Muscle of leg (tissue), 11 donors: ENCODE measurements around the gene TRDMT1. TPM values are rescaled to one million over a fixed set of nuclear protein-coding genes. Genes with fewer than 3 reads are reported as not detected.

ENCODE experiments used
- DNase-seq: peaks from one replicate; pipeline ENCODE4 v3.0.0; 2013
- H3K27ac ChIP-seq: one replicate; pipeline ENCODE4 v1.5.1; 2013; ENCODE audit warnings: mild to moderate bottlenecking, low read length, control low read depth
- H3K27me3 ChIP-seq: one replicate; pipeline ENCODE4 v1.6.1; 2013; ENCODE audit warnings: low read length; ENCODE audit not compliant: control insufficient read depth, insufficient read depth
- H3K36me3 ChIP-seq: one replicate; pipeline ENCODE4 v1.6.1; 2013; ENCODE audit warnings: low read length; ENCODE audit not compliant: control insufficient read depth, insufficient read depth
- H3K4me1 ChIP-seq: one replicate; pipeline ENCODE4 v1.6.1; 2013; ENCODE audit warnings: low read length; ENCODE audit not compliant: control insufficient read depth, insufficient read depth
- H3K4me3 ChIP-seq: one replicate; pipeline ENCODE4 v1.5.1; 2013; ENCODE audit warnings: low read length, control low read depth
- H3K9me3 ChIP-seq: replicated peaks from 2 replicates; pipeline ENCODE4 v1.6.1; 2013; ENCODE audit warnings: low read depth, low read length; ENCODE audit not compliant: control insufficient read depth
- WGBS: methylation state at CpG from one replicate; pipeline ENCODE4 v1.1.5; 2013; ENCODE audit warnings: missing lambda C conversion rate; ENCODE audit not compliant: insufficient coverage; 5-methylcytosine and 5-hydroxymethylcytosine counted together
- polyA plus RNA-seq, 8 donors: library from polyadenylated mRNA; unstranded; fragments of 120-200 nt; gene quantifications; one replicate each; pipeline versions ENCODE4 v1.2.1 to v1.2.3, GENCODE V29; 2013; ENCODE audit warnings: inconsistent platforms in 1 of 8, low replicate concordance in 1 of 8; ENCODE audit not compliant: insufficient read length in 8 of 8, insufficient read depth in 1 of 8
- total RNA-seq: library from RNA; stranded (reverse); fragments of 120-200 nt; gene quantifications from one replicate; pipeline ENCODE4 v1.2.4, GENCODE V29; 2013

The TRDMT1 gene
- total and polyA plus RNA-seq, 9 donors: 4.7 to 11.5 (median 7.1) TPM

- Histone ChIP-seq H3K4me1 (peaks cover 26% of the 10 kb centered on the region), H3K27me3 (no peaks in the 10 kb centered on the region), H3K9me3 (no peaks in the 10 kb centered on the region), H3K27ac (peak overlapping the region; percentile 97), H3K36me3 (peaks cover 56% of the 10 kb centered on the region), H3K4me3 (peak overlapping the region; percentile 89)
- DNase-seq: peak; percentile 47
- no CpG with 5 or more reads among the region's 3 CpGs for WGBS
These were observed 30.9 kb upstream of the TRDMT1 start for GRCh38 chr10:17232276-17232960.

GRCh38 chr10:17231788-17232187 is 30.3 kb upstream of the TRDMT1 start:
- H3K4me3 ChIP-seq: peak overlapping the region; percentile 89
- DNase-seq: no peak
- no peaks in the 10 kb centered on the region for H3K27me3 ChIP-seq
- peak overlapping the region; percentile 97 for H3K27ac ChIP-seq
- WGBS: no CpG with 5 or more reads among the region's 1 CpG
- H3K9me3 ChIP-seq: no peaks in the 10 kb centered on the region
- peaks cover 31% of the 10 kb centered on the region for H3K4me1 ChIP-seq
- H3K36me3 ChIP-seq: peaks cover 52% of the 10 kb centered on the region

GRCh38 chr10:17229967-17230682 is 28.7 kb upstream of the TRDMT1 start:
- H3K27me3 ChIP-seq: no peaks in the 10 kb centered on the region
- H3K27ac ChIP-seq: peak overlapping the region; percentile 97
- peak overlapping the region; percentile 89 for H3K4me3 ChIP-seq
- under 1% methylated on average over 27 of the region's 43 CpGs for WGBS
- H3K36me3 ChIP-seq: peaks cover 40% of the 10 kb centered on the region
- peaks cover 30% of the 10 kb centered on the region for H3K4me1 ChIP-seq
- peak; percentile 90 for DNase-seq
- no peaks in the 10 kb centered on the region for H3K9me3 ChIP-seq

- Histone ChIP-seq H3K27me3 (no peaks in the 10 kb centered on the region), H3K36me3 (peaks cover 35% of the 10 kb centered on the region), H3K4me3 (peak overlapping the region; percentile 89), H3K4me1 (peaks cover 26% of the 10 kb centered on the region), H3K27ac (peak overlapping the region; percentile 97), H3K9me3 (no peaks in the 10 kb centered on the region)
- DNase-seq: no peak
- under 1% methylated on average over 16 of the region's 21 CpGs for WGBS
These were observed 28.2 kb upstream of the TRDMT1 start for GRCh38 chr10:17229717-17229966.

- Histone ChIP-seq H3K27ac (peak overlapping the region; percentile 99), H3K4me3 (peak overlapping the region; percentile 89), H3K36me3 (peaks cover 31% of the 10 kb centered on the region), H3K4me1 (peaks cover 22% of the 10 kb centered on the region), H3K9me3 (no peaks in the 10 kb centered on the region), H3K27me3 (no peaks in the 10 kb centered on the region)
- 0% methylated on average over 62 of the region's 72 CpGs for WGBS
- DNase-seq: peak; percentile 98
These were observed 27.7 kb upstream of the TRDMT1 start for GRCh38 chr10:17229016-17229716.

- no peaks in the 10 kb centered on the region for H3K27me3 ChIP-seq
- peaks cover 15% of the 10 kb centered on the region for H3K4me1 ChIP-seq
- DNase-seq: peak; percentile 96
- 0% methylated on average over 74 of the region's 77 CpGs for WGBS
- H3K36me3 ChIP-seq: peaks cover 23% of the 10 kb centered on the region
- peak within 1 kb of the TSS; percentile 89 for H3K4me3 ChIP-seq
- peak within 1 kb of the TSS; percentile 99 for H3K27ac ChIP-seq
- H3K9me3 ChIP-seq: no peaks in the 10 kb centered on the region
These were observed 26.9 kb upstream of the TRDMT1 start, which contains the start of gene VIM for GRCh38 chr10:17228091-17229015. Gene VIM, plus strand, starts transcription at chr10:17228241. Its CDS starts 1,182 bp downstream, at chr10:17229423.

- WGBS: 11% methylated on average over 5 of the region's 12 CpGs
- Histone ChIP-seq H3K27ac (peak overlapping the region; percentile 99), H3K4me1 (peaks cover 12% of the 10 kb centered on the region), H3K36me3 (peaks cover 15% of the 10 kb centered on the region), H3K27me3 (no peaks in the 10 kb centered on the region), H3K4me3 (peak overlapping the region; percentile 89), H3K9me3 (no peaks in the 10 kb centered on the region)
- peak; percentile 57 for DNase-seq
These were observed 26.1 kb upstream of the TRDMT1 start for GRCh38 chr10:17227367-17228090.

GRCh38 chr10:17226891-17227303 is 25.4 kb upstream of the TRDMT1 start:
- Histone ChIP-seq H3K4me1 (peaks cover 12% of the 10 kb centered on the region), H3K4me3 (no peak overlapping the region), H3K9me3 (no peaks in the 10 kb centered on the region), H3K36me3 (peaks cover 10% of the 10 kb centered on the region), H3K27ac (peak overlapping the region; percentile 32), H3K27me3 (no peaks in the 10 kb centered on the region)
- WGBS: 86% methylated on average over 7 of the region's 8 CpGs
- DNase-seq: no peak

- DNase-seq: no peak
- peaks cover 12% of the 10 kb centered on the region for H3K4me1 ChIP-seq
- H3K36me3 ChIP-seq: peaks cover 5% of the 10 kb centered on the region
- H3K27me3 ChIP-seq: no peaks in the 10 kb centered on the region
- no peaks in the 10 kb centered on the region for H3K9me3 ChIP-seq
- WGBS: 80% methylated on average over 1 of the region's 4 CpGs
- H3K27ac ChIP-seq: no peak overlapping the region
- no peak overlapping the region for H3K4me3 ChIP-seq
These were observed 24.3 kb upstream of the TRDMT1 start for GRCh38 chr10:17225808-17226207.
